SKM-1 (cell line): ENCODE data around the gene RNF150.
"Not testable (repeated sequence)": the region's sequence is repeated elsewhere in the genome, so short reads cannot be mapped to it uniquely, and the experiment has no call there.

Experiments
- DNase-seq: peaks from one replicate; lab custom pipeline; 2025; ENCODE audit not compliant: unreplicated experiment; lab: John Stamatoyannopoulos, UW

Gene RNF150

GRCh38 chr4:141078871-141079270 is 54.4 kb downstream of the RNF150 start:
- no peak for DNase-seq

- no peak for DNase-seq
Observed at GRCh38 chr4:141077611-141078225, 55.6 kb downstream of the RNF150 start.

GRCh38 chr4:141075553-141075952 is 57.7 kb downstream of the RNF150 start:
- no peak for DNase-seq

- DNase-seq: no peak
Observed at GRCh38 chr4:141074098-141074878, 59.0 kb downstream of the RNF150 start.

GRCh38 chr4:141066690-141067089 is 66.6 kb downstream of the RNF150 start:
- DNase-seq: no peak

- DNase-seq: no peak
Observed at GRCh38 chr4:141065872-141066271, 67.4 kb downstream of the RNF150 start.

DNA sequence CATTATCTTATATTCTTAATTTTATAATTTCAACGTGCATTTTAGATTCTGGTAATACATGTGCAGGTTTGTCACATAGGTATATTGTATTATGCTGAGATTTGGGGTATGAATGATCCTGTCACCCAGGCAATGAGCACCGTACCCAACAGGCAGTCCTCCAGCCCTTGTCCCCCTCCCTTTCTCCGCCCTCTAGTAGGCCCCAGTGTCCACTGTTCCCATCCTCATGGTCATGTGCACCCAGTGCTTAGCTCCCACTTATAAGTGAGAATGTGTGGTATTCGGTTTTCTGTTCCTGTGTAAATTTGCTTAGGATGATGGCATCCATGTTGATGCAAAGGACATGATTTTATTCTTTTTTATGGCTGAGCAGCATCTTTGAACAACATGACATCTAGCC is 70.6 kb downstream of the RNF150 start:
- no peak for DNase-seq

GRCh38 chr4:141058591-141059512 is 74.4 kb downstream of the RNF150 start:
- DNase-seq: no peak

- no peak for DNase-seq
Observed at GRCh38 chr4:141057582-141057981, 75.7 kb downstream of the RNF150 start.

- DNase-seq: no peak
Observed at GRCh38 chr4:141056473-141056872, 76.8 kb downstream of the RNF150 start.

- no peak for DNase-seq
Observed at GRCh38 chr4:141054446-141054845, 78.8 kb downstream of the RNF150 start.

DNA sequence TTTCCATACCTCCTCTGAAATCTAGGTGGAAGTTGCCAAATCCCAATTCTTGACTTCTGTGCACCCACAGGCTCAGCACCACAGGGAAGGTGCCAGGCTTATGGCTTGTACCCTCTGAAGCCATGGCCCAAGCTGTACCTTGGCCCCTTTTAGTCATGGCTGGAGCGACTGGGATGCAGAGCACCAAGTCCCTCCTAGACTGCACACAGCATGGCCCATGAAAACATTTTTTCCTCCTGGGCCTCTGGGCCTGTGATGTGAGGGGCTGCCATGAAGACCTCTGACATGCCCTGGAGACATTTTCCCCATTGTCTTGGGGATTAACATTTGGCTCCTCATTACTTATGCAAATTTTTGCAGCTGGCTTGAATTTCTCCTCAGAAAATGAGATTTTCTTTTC is 82.3 kb downstream of the RNF150 start:
- DNase-seq: not testable (repeated sequence)

GRCh38 chr4:141047228-141047884 is 85.9 kb downstream of the RNF150 start:
- DNase-seq: no peak

DNA sequence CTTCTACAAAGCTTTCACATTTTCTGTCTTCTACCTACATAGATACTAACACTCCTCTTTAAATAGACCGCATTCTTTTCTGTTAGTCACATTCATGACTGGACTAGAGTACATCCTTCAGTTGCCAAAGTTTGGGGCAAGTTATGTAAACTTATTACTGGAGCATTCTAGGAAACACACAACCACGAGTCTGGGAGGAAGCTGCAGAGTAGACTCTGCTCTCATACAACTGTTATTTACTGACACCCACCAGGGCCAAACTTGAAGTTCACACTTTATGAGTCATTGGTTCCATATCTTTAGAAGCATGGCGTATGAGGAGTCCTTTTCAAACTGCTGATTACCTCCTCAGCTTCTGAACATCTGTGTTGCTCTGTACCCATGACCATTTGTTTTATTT is 87.0 kb downstream of the RNF150 start:
- no peak for DNase-seq

GRCh38 chr4:141045848-141046247 is 87.4 kb downstream of the RNF150 start:
- DNase-seq: no peak

GRCh38 chr4:141041021-141041476 is 92.2 kb downstream of the RNF150 start:
- no peak for DNase-seq

- no peak for DNase-seq
Observed at GRCh38 chr4:141039156-141039555, 94.1 kb downstream of the RNF150 start.

- DNase-seq: no peak
Observed at GRCh38 chr4:141038428-141038827, 94.8 kb downstream of the RNF150 start.

- no peak for DNase-seq
Observed at GRCh38 chr4:141037446-141037845, 95.8 kb downstream of the RNF150 start.

DNA sequence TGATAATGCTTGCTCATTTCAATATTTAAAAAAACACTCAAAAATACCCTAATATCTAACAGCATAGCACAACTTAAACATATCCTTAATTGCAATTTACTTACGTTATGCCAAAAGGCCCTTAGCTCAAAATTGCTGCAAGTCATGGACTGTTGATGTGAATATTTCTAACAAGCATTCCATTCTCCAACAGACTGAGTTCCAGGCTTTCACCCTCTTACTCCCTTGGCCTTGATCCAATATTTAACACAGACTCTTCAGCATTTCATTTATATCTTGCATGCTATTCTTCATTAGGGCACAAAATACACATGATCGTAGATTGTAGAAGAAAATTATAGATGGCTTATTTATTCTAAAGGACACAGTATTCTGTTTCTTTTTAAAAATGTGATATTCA is 96.5 kb downstream of the RNF150 start:
- DNase-seq: no peak

- no peak for DNase-seq
Observed at GRCh38 chr4:141035920-141036319, 97.3 kb downstream of the RNF150 start.
